ENCODE results near the gene ZNF554. TPM values are rescaled to one million over a fixed set of nuclear protein-coding genes. Genes with fewer than 3 reads are reported as not detected.

Gene ZNF554
- total RNA-seq, 1 donor from 2014 or later, result 11.0 TPM

DNA sequence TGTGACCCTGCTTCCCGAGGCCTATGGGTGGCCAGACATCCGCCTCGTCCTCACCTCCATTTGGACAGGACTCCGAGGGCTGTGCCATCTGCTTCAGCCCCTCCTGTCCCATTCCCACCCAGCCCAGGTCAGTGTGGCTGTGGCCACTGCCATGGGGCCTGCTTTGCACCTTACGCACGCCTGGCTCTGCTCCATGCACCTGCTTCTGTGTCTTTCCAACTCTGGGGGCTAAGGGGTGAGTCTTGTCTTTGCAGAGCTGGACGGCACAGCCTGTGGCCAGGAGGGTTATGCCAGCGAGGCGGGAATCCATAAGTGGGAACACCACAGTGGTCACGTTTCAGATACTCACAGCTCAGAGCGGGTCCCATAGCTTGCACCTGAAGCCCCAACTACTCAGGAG lies 5.2 kb upstream of the ZNF554 start:
- no peak overlapping the region for H3K9ac ChIP-seq
- no peak overlapping the region for H3K4me3 ChIP-seq
- H3K27me3 ChIP-seq, result no peaks in the 10 kb centered on the region
- no peaks in the 10 kb centered on the region for H3K4me1 ChIP-seq
- H2AFZ ChIP-seq (replicated peaks), result no peak overlapping the region
- Mint-ChIP-seq H3K27ac (peak overlapping the region; percentile 74), H3K4me3 (no peak overlapping the region), H3K36me3 (peaks cover 2% of the 10 kb centered on the region), H3K27me3 (ENCODE audit: insufficient read depth, low read depth) (peaks cover 3% of the 10 kb centered on the region), H3K9me3 (no peaks in the 10 kb centered on the region), H3K4me1 (no peaks in the 10 kb centered on the region)
- no peaks in the 10 kb centered on the region for H3K36me3 ChIP-seq
- H3K27ac ChIP-seq, result no peak overlapping the region
- H3K79me2 ChIP-seq (ENCODE audit: low read depth), result no peaks in the 10 kb centered on the region
- H3F3A ChIP-seq (ENCODE audit: low read depth), result no peaks in the 10 kb centered on the region
- no peak overlapping the region for H3K4me2 ChIP-seq
- TF ChIP-seq, protein P1, sequence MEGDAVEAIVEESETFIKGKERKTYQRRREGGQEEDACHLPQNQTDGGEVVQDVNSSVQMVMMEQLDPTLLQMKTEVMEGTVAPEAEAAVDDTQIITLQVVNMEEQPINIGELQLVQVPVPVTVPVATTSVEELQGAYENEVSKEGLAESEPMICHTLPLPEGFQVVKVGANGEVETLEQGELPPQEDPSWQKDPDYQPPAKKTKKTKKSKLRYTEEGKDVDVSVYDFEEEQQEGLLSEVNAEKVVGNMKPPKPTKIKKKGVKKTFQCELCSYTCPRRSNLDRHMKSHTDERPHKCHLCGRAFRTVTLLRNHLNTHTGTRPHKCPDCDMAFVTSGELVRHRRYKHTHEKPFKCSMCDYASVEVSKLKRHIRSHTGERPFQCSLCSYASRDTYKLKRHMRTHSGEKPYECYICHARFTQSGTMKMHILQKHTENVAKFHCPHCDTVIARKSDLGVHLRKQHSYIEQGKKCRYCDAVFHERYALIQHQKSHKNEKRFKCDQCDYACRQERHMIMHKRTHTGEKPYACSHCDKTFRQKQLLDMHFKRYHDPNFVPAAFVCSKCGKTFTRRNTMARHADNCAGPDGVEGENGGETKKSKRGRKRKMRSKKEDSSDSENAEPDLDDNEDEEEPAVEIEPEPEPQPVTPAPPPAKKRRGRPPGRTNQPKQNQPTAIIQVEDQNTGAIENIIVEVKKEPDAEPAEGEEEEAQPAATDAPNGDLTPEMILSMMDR (IDR thresholded peaks at IDR 0.05), result no peak
- TF ChIP-seq EZH2phosphoT487 (IDR thresholded peaks at IDR 0.05) (no peak), EZH2 (IDR thresholded peaks at IDR 0.05) (no peak)
- peaks cover 7% of the 10 kb centered on the region for H4K20me1 ChIP-seq (ENCODE audit: low read depth)
- no peaks in the 10 kb centered on the region for H3K9me3 ChIP-seq (ENCODE audit: low read depth)
- no peak for DNase-seq (ENCODE audit: low spot score)

DNA sequence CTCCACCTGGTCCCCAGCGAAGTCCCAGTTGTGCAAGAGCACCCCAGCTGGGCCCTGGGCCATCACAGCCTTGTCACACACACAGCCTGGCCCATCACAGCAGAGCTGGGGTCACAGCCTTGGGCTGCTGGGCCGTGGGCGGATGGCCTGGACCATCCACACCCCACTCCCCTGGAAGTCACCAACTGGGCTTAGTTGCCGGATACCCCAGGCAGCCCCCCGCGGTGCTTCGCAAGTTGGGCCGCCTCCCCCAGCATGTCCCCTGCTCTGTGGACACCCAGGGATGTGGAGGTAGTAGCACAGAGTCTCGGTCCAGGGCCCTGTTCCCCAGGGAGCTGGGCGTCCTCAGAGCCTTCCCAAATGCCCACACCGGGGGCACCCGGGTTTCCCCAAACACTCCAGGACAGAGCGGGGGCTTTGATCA lies 4.5 kb upstream of the ZNF554 start:
- DNase-seq (ENCODE audit: low spot score), result no peak
- H3K4me3 ChIP-seq, result no peak overlapping the region
- Mint-ChIP-seq H3K4me3 (no peak overlapping the region), H3K4me1 (peaks cover under 1% of the 10 kb centered on the region), H3K9me3 (peaks cover under 1% of the 10 kb centered on the region), H3K27ac (no peak overlapping the region), H3K27me3 (ENCODE audit: insufficient read depth, low read depth) (peaks cover 3% of the 10 kb centered on the region), H3K36me3 (peaks cover 2% of the 10 kb centered on the region)
- no peak overlapping the region for H2AFZ ChIP-seq (replicated peaks)
- H3K27ac ChIP-seq, result no peak overlapping the region
- H3K4me1 ChIP-seq, result no peaks in the 10 kb centered on the region
- H3F3A ChIP-seq (ENCODE audit: low read depth), result no peaks in the 10 kb centered on the region
- H3K27me3 ChIP-seq, result no peaks in the 10 kb centered on the region
- H3K36me3 ChIP-seq, result no peaks in the 10 kb centered on the region
- H3K79me2 ChIP-seq (ENCODE audit: low read depth), result no peaks in the 10 kb centered on the region
- peaks cover 7% of the 10 kb centered on the region for H4K20me1 ChIP-seq (ENCODE audit: low read depth)
- no peak overlapping the region for H3K4me2 ChIP-seq
- H3K9me3 ChIP-seq (ENCODE audit: low read depth), result no peaks in the 10 kb centered on the region
- no peak overlapping the region for H3K9ac ChIP-seq
- TF ChIP-seq EZH2 (IDR thresholded peaks at IDR 0.05) (no peak), EZH2phosphoT487 (IDR thresholded peaks at IDR 0.05) (no peak)
- TF ChIP-seq, protein P1 (IDR thresholded peaks at IDR 0.05), result no peak

DNA sequence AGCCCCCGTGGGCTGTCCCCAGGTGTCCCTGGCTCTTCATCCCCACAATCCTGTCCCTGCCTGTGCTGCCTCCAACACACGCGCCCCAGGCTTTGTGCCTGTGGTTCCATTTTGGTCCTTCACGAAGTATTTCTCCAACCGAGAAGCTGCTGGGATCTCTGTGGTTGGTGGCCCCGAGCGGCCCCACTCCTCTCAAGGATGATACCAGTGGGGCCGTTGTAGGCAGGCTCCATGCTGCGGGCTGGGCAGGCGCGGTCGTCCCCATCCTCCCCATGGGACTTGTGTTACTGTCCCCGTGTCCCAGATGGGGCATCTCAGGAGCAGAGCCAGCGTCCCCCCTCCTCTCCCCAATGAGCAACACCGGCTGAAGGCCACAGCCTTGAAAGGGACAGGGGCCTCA lies 3.7 kb upstream of the ZNF554 start:
- no peak overlapping the region for H3K27ac Mint-ChIP-seq

More for the DNA sequence above, 3.7 kb upstream of the ZNF554 start:
- Mint-ChIP-seq H3K27me3 (ENCODE audit: insufficient read depth, low read depth) (peaks cover 6% of the 10 kb centered on the region), H3K36me3 (peaks cover 2% of the 10 kb centered on the region), H3K4me3 (no peak overlapping the region), H3K9me3 (peaks cover 2% of the 10 kb centered on the region), H3K4me1 (peaks cover 2% of the 10 kb centered on the region)
- no peak overlapping the region for H2AFZ ChIP-seq (replicated peaks)
- no peaks in the 10 kb centered on the region for H3F3A ChIP-seq (ENCODE audit: low read depth)
- no peaks in the 10 kb centered on the region for H3K9me3 ChIP-seq (ENCODE audit: low read depth)
- H3K79me2 ChIP-seq (ENCODE audit: low read depth), result peaks cover 2% of the 10 kb centered on the region
- H4K20me1 ChIP-seq (ENCODE audit: low read depth), result peaks cover 7% of the 10 kb centered on the region
- H3K27me3 ChIP-seq, result no peaks in the 10 kb centered on the region
- H3K9ac ChIP-seq, result no peak overlapping the region
- TF ChIP-seq EZH2 (IDR thresholded peaks at IDR 0.05) (no peak), EZH2phosphoT487 (IDR thresholded peaks at IDR 0.05) (no peak)
- TF ChIP-seq, protein P1 (IDR thresholded peaks at IDR 0.05), result no peak
- no peak overlapping the region for H3K27ac ChIP-seq
- H3K4me1 ChIP-seq, result no peaks in the 10 kb centered on the region
- no peak overlapping the region for H3K4me3 ChIP-seq
- H3K4me2 ChIP-seq, result no peak overlapping the region
- no peak for DNase-seq (ENCODE audit: low spot score)
- H3K36me3 ChIP-seq, result no peaks in the 10 kb centered on the region

Data from neural progenitor cell (in vitro differentiated cells).